ENCODE data around the gene MTMR6. TPM values are rescaled to one million over a fixed set of nuclear protein-coding genes. Genes with fewer than 3 reads are reported as not detected.
A peak's percentile ranks its signal among the peaks of the same experiment; 100 is the strongest.

The MTMR6 gene
- total RNA-seq, 2 donors from 2014 or later: 11.2 to 13.2 TPM

GRCh38 chr13:25252225-25252624 lies 35.1 kb downstream of the MTMR6 start:
- Histone ChIP-seq H3K27ac (no peak overlapping the region), H3K27me3 (no peaks in the 10 kb centered on the region), H3K36me3 (replicated peaks in 1 of 2; ENCODE audit: insufficient read depth in 1 of 2, low read depth in 2 of 2) (peaks cover 0 to 13% of the 10 kb centered on the region in 2 donors), H3K4me1 (no peaks in the 10 kb centered on the region), H3K4me3 (no peak overlapping the region), H3K9me3 (no peaks in the 10 kb centered on the region)
- DNase-seq: no peak
- 84 to 94% methylated on average over 4 of the region's 4 CpGs for WGBS, 2 donors
- intact Hi-C loops (cut with DNase I): no loop called here
- TF ChIP-seq CTCF (IDR thresholded peaks at IDR 0.05): no peak
- no peak for TF ChIP-seq POLR2A (IDR thresholded peaks at IDR 0.05)
- ATAC-seq: no peak

GRCh38 chr13:25249001-25249543 lies 38.2 kb downstream of the MTMR6 start:
- Histone ChIP-seq H3K36me3 (replicated peaks in 1 of 2; ENCODE audit: insufficient read depth in 1 of 2, low read depth in 2 of 2) (peaks cover 0 to 4% of the 10 kb centered on the region in 2 donors), H3K27me3 (no peaks in the 10 kb centered on the region), H3K27ac (no peak overlapping the region), H3K9me3 (no peaks in the 10 kb centered on the region), H3K4me3 (no peak overlapping the region), H3K4me1 (no peaks in the 10 kb centered on the region)
- WGBS, 2 donors: 53 to 56% methylated on average over 5 of the region's 5 CpGs
- peak in 1 of 7 experiments; percentile 4 for TF ChIP-seq CTCF (IDR thresholded peaks at IDR 0.05)
- TF ChIP-seq POLR2A (IDR thresholded peaks at IDR 0.05): no peak
- intact Hi-C loops (cut with DNase I): no loop called here
- ATAC-seq: no peak
- peak in 1 of 4 donors; percentile 6 for DNase-seq

- DNase-seq (no peak), ATAC-seq (no peak)
- Histone ChIP-seq H3K9me3 (no peaks in the 10 kb centered on the region), H3K27ac (no peak overlapping the region), H3K4me3 (no peak overlapping the region), H3K4me1 (no peaks in the 10 kb centered on the region), H3K36me3 (replicated peaks in 1 of 2; ENCODE audit: insufficient read depth in 1 of 2, low read depth in 2 of 2) (peaks cover 0 to 2% of the 10 kb centered on the region in 2 donors), H3K27me3 (no peaks in the 10 kb centered on the region)
- TF ChIP-seq POLR2A (IDR thresholded peaks at IDR 0.05) (no peak), CTCF (IDR thresholded peaks at IDR 0.05) (no peak)
- intact Hi-C loops (cut with DNase I): no loop called here
- WGBS, 2 donors: 85 to 96% methylated on average over 1 of the region's 1 CpG
Measured at GRCh38 chr13:25248071-25248470, 39.2 kb downstream of the MTMR6 start.

- TF ChIP-seq CTCF (IDR thresholded peaks at IDR 0.05) (no peak), POLR2A (IDR thresholded peaks at IDR 0.05) (no peak)
- Histone ChIP-seq H3K36me3 (replicated peaks in 1 of 2; ENCODE audit: insufficient read depth in 1 of 2, low read depth in 2 of 2) (no peaks in the 10 kb centered on the region), H3K9me3 (no peaks in the 10 kb centered on the region), H3K4me3 (no peak overlapping the region), H3K27ac (no peak overlapping the region), H3K4me1 (no peaks in the 10 kb centered on the region), H3K27me3 (no peaks in the 10 kb centered on the region)
- ATAC-seq: no peak
- intact Hi-C loops (cut with DNase I): no loop called here
- no peak for DNase-seq
Measured at GRCh38 chr13:25247360-25247759, 39.9 kb downstream of the MTMR6 start.

- DNase-seq (no peak), ATAC-seq (no peak)
- no peaks in the 10 kb centered on the region for H3K36me3 ChIP-seq (replicated peaks in 1 of 2; ENCODE audit: insufficient read depth in 1 of 2, low read depth in 2 of 2)
- no peak overlapping the region for H3K27ac ChIP-seq
- no peak overlapping the region for H3K4me3 ChIP-seq
- intact Hi-C loops (cut with DNase I): no loop called here
- 95 to 98% methylated on average over 6 of the region's 6 CpGs for WGBS, 2 donors
- H3K27me3 ChIP-seq: no peaks in the 10 kb centered on the region
- TF ChIP-seq CTCF (IDR thresholded peaks at IDR 0.05) (no peak), POLR2A (IDR thresholded peaks at IDR 0.05) (no peak)
- no peaks in the 10 kb centered on the region for H3K9me3 ChIP-seq
- no peaks in the 10 kb centered on the region for H3K4me1 ChIP-seq
Measured at GRCh38 chr13:25244123-25244522, 43.2 kb downstream of the MTMR6 start.

Measured in body of pancreas (tissue), 4 donors.